Measurements from ENCODE around the gene OMP.

- TF ChIP-seq POLR2AphosphoS5 (IDR thresholded peaks at IDR 0.05; ENCODE audit: borderline replicate concordance, low read depth, low read length) = no peak
- TF ChIP-seq EZH2 (IDR thresholded peaks at IDR 0.05) = no peak
Observed at GRCh38 chr11:77057938-77058474, 44.6 kb upstream of the OMP start.

Data from SK-N-MC (cell line).